Measurements from ENCODE around the gene MSH6.

The MSH6 gene

GRCh38 chr2:47783486-47784351 is 774 bp downstream of the MSH6 start:
- peak; percentile 55 to 70 for DNase-seq

DNA sequence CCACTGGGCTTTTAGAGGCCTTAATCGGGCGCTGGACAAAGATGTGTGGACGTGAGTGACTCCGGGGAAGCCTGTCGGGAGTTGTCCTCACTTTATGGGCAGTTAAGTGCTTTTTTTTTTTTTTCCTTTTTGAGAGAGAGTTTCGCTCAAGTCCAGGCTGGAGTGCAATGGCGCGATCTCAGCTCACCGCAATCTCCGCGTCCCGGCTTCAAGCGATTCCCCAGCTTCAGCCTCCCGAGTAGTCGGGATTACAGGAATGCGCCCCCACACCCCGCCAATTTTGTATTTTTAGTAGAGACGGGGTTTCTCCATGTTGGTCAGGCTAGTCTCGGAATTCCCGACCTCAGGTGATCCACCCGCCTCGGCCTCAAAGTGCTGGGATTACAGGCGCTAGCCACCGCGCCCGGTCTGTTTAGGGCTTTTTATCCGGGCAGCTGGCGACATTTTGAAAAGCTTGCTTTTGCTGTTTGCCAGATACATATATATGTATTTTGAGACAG is 1.5 kb downstream of the MSH6 start:
- DNase-seq: no peak

GRCh38 chr2:47785986-47786385 is 3.0 kb downstream of the MSH6 start:
- no peak for DNase-seq

GRCh38 chr2:47796090-47796697 is 13.2 kb downstream of the MSH6 start:
- no peak for DNase-seq

DNA sequence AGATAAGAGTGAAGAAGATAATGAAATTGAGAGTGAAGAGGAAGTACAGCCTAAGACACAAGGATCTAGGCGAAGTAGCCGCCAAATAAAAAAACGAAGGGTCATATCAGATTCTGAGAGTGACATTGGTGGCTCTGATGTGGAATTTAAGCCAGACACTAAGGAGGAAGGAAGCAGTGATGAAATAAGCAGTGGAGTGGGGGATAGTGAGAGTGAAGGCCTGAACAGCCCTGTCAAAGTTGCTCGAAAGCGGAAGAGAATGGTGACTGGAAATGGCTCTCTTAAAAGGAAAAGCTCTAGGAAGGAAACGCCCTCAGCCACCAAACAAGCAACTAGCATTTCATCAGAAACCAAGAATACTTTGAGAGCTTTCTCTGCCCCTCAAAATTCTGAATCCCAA is 15.7 kb downstream of the MSH6 start:
- no peak for DNase-seq

DNA sequence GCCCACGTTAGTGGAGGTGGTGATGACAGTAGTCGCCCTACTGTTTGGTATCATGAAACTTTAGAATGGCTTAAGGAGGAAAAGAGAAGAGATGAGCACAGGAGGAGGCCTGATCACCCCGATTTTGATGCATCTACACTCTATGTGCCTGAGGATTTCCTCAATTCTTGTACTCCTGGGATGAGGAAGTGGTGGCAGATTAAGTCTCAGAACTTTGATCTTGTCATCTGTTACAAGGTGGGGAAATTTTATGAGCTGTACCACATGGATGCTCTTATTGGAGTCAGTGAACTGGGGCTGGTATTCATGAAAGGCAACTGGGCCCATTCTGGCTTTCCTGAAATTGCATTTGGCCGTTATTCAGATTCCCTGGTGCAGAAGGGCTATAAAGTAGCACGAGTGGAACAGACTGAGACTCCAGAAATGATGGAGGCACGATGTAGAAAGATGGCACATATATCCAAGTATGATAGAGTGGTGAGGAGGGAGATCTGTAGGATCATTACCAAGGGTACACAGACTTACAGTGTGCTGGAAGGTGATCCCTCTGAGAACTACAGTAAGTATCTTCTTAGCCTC is 16.2 kb downstream of the MSH6 start:
- DNase-seq: no peak

DNA sequence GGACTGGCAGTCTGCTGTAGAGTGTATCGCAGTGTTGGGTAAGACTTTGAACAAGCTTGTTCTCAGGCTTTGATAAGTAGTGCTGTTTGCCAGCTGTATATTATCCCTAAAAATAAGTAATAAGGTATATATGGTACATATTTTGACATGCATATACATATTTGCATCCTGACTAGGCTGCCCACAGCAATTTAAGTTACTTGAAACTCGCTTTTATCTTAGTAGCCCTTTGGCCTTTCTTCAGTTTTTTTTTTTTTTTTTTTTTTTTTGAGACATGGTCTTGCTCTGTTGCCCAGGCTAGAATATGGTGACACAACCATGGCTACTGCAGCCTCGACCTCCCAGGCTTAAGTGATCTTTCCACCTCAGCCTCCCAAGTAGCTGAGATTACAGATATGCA is 18.2 kb downstream of the MSH6 start:
- DNase-seq: no peak

GRCh38 chr2:47803363-47803762 is 20.4 kb downstream of the MSH6 start:
- DNase-seq: no peak

GRCh38 chr2:47803770-47804169 is 20.8 kb downstream of the MSH6 start:
- no peak for DNase-seq

- no peak for DNase-seq
These were observed 22.9 kb downstream of the MSH6 start for GRCh38 chr2:47805850-47806249.

DNA sequence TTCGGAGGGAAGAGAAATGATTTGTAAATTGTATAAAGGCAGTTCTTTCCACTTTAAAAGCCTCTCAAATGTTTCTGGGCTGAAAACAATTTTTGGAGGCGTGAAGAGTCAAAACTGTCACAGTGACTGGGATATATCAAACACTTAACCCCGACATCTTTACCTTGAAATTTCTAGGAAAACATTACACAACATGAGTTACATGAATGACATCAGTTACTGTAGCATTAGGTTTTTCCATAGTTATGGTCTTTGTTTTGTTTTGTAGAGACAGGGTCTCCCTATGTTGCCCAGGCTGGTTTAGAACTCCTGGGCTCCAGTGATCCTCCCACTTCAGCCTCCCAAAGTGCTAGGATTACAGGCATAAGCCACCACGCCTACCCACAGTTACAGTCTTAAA is 25.7 kb downstream of the MSH6 start:
- DNase-seq: no peak

GRCh38 chr2:47809903-47810302 is 27.0 kb downstream of the MSH6 start:
- no peak for DNase-seq

- no peak for DNase-seq
These were observed 27.9 kb downstream of the MSH6 start for GRCh38 chr2:47810850-47811249.

DNA sequence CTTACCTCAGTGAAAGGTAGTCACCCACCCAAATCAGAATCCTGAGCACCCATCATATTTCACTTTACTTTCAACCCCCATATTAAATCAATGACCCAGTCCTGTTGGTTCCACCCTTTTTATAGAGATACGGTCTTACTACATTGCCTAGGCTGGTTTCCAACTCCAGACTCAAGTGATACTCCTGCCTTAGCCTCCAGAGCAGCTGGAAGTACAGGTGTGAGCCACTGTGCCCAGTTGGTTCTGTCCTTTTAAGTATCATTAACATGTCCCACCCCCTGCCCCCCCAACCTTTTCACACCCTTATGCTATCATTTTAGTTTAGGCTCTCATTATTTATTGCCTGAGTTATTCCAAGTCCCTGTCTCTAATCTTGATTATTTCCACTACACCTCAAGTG is 28.7 kb downstream of the MSH6 start:
- DNase-seq: no peak

- DNase-seq: no peak
These were observed 32.8 kb downstream of the MSH6 start for GRCh38 chr2:47815764-47816163.

- DNase-seq: no peak
These were observed 35.8 kb downstream of the MSH6 start for GRCh38 chr2:47818777-47819176.

- no peak for DNase-seq
These were observed 36.9 kb downstream of the MSH6 start for GRCh38 chr2:47819834-47820233.

GRCh38 chr2:47822518-47822917 is 39.6 kb downstream of the MSH6 start:
- DNase-seq: no peak

DNA sequence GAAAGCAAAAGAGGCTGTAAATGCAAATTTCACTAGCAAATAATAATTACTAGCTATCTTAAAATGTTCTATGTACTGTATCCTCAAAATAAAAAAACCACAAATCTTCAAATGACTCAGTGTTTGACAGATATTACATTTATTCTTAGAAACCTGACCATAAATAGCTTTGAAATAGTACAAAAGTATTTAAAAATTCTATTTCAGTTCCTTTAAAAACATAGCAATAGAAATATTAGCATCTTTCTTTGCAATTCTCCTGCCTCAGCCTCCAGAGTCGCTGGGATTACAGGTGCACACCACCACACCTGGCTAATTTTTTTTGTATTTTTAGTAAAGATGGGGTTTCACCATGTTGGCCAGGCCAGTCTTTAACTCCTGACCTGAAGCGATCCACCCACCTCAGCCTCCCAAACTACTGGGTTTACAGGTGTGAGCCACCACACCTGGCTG is 50.6 kb downstream of the MSH6 start:
- DNase-seq: no peak

DNA sequence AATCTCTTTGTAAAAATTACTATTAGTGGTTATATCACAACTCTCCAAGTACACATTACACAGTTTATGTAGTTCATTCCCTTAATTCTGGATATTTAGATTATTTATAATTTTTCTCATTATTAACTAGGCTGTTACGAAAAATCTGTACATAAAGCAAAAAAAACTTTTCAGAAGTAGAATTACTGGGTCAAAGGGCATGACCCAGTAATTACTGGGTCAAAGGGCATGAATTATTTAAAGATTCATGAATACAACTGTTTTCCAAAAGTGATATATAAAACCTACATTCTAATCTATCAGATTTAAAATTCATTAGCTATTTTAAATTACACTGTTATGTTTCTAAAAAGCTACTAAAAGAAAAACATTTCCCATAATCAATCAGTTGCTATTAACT is 55.3 kb downstream of the MSH6 start:
- DNase-seq: no peak

GRCh38 chr2:47838686-47839085 is 55.7 kb downstream of the MSH6 start:
- no peak for DNase-seq

DNA sequence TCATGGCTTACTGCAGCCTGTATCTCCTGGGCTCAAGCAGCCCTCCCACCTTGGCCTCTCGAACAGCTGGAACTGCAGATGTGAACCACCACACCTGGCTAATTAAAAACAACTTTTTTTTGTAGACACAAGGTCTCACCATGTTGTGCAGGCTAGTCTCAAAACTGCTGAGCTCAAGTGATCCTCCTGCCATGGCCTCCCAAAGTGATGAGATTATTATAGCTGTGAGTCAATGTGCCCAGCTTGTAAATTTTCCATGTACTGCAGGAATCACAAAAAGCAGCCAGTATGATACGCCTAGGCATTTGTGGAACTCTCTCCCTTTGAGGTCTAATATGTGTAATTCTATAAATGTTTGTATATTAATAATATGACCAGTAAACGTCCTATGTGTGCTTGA is 59.9 kb downstream of the MSH6 start:
- DNase-seq: no peak

DNA sequence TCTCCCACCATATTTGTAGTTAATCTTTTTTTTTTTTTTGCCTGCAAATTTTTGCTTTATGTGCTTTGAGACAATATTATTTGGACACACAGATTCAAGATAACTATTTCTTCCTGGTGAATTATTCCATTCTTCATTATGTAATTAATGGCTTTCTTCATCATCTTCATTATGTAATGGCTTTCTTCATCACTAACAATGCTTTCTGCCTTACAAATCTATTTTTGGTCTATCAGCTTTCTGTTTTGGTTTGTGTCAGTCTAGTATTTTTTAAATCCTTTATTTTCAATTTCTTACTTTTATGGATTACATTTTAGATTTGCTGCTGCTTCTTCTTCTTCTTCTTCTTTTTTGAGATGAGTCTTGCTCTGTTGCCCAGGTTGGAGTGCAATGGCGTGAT is 60.5 kb downstream of the MSH6 start:
- no peak for DNase-seq

DNA sequence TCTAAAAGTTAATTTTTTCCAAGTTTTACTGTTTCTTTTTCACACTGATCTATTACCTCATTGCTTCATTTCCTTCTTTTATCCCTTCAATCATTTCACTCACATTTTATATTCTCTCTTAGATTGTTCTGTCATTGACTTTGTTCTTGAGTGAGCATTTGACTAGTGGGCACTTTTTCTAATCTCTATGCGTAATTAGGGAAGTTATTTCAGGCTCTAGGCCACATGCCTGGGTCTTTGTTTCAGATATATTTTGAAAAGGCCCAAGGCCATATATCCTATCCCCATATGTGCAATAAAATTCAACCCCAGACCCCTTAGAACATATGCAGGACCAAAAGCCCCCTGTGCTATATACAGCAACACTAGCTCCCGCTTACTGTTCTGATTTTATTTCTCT is 61.2 kb downstream of the MSH6 start:
- no peak for DNase-seq
